Head of caudate nucleus (tissue), 42 donors: ENCODE results near the gene RPRD1A.
"Not testable (repeated sequence)": the region's sequence is repeated elsewhere in the genome, so short reads cannot be mapped to it uniquely, and the experiment has no call there.

Experiments
- DNase-seq, 42 donors: peaks; one replicate each; pipeline versions ENCODE4 v3.0.0 to v3.0.0-alpha.2; 2020 to 2021; ENCODE audit warnings: mixed read lengths in 7 of 42
- intact Hi-C: fragments of 100-400 bp; cut with DNase I; formaldehyde crosslinking; loops from one replicate; pipeline ENCODE4 v1.15.0; 2022

The RPRD1A gene

DNA sequence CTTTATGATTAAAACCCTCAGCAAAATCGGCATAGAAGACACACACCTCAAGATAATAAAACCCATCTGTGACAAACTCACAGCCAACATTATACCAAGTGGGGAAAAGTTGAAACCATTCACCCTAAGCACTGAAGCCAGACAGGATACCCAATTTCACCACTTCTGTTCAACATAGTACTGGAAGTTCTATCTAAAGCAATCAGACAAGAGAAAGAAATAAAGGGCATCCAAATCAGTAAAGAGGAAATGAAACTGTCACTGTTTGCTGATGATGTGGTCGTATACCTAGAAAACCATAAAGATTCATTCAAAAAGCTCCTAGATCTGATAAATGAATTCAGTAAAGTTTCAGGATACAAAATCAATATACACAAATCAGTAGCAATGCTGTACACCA lies 16.4 kb upstream of the RPRD1A start:
- intact Hi-C loops = no loop called here

GRCh38 chr18:36081118-36081517 lies 13.8 kb upstream of the RPRD1A start:
- DNase-seq, intact Hi-C loops: not testable (repeated sequence)

More for the DNA sequence above, 16.4 kb upstream of the RPRD1A start:
- DNase-seq = no peak

DNA sequence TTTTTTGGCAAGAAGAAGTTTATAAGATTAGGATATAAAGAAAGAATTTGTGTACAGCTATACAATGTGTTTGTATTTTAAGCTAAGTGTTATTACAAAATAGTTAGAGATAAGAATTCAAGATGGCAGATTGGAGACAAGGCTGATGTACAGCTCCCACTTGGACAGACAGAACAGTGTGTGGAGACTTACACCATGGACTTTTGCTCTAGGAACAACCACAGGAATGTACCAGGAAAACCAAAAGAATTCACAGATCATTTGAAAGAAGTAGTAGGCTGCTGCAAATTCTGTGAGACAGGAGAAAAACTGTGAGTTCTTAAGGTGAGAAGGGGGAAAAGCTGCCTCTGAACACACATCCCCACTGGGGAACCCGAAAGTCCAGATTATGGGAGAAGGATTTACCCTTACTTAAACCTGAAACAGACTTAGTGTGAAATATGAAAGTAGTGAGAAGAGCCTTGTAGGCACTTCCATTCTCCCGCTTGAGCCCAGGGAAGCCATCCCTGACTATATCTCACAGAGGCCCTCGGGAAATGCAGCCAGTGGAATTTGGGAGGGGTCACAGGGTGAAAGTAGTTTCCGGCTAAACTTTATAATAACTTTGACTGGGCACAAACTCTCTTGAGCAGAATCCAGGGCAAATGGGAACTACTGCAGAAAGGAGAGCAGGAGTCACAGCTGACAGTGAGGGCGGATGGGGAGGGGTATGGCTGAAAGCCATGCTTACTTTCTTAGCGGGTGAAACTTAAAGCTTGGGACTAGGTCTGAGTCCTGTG lies 11.6 kb upstream of the RPRD1A start:
- no peak for DNase-seq
- intact Hi-C loops = no loop called here

DNA sequence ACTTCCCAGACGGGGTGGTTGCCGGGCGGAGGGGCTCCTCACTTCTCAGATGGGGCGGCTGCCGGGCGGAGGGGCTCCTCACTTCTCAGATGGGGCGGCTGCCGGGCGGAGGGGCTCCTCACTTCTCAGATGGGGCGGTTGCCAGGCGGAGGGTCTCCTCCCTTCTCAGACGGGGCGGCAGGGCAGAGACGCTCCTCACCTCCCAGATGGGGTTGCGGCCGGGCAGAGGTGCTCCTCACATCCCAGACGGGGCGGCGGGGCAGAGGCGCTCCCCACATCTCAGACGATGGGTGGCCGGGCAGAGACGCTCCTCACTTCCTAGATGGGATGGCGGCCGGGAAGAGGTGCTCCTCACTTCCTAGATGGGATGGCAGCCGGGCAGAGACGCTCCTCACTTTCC lies 10.4 kb upstream of the RPRD1A start:
- DNase-seq, intact Hi-C loops: not testable (repeated sequence)

DNA sequence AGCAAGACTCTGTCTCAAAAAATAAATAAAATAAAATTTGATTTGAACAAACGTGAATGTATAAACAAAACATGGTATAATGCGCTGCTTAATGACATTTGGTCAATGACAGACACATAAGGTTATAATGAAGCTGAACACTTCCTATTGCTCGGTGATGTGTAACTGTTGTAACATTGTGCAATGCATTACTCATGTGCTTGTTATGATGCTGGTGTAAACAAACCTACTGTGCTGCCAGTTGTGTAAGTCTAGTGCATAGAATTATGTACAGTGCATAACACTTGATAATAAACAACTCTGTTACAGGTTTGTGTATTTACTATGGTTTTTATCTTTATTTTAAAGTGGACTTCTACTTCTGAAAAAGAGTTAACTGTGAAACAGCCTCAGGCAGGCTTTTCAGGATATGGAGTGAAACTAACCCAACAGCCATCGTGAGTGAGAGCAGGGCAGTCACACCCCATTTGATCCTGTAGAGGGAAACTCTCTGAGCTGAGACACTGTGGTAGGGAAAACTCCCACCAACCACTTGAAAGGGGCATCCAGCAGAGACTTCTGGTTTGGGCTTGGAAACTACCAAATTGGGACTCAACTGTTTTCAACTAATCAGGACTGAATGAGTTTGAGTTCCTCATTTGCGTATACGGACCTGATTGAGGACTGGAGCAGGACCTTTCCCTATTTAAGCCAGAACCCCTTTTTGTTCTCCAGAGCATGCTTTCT lies 8.7 kb upstream of the RPRD1A start:
- DNase-seq = no peak
- intact Hi-C loops = no loop called here

- DNase-seq = no peak
- intact Hi-C loops = no loop called here
Measured at GRCh38 chr18:36074435-36074834, 7.1 kb upstream of the RPRD1A start.

- intact Hi-C loops = no loop called here
- DNase-seq = no peak
Measured at GRCh38 chr18:36073676-36074075, 6.3 kb upstream of the RPRD1A start.

- intact Hi-C loops, DNase-seq: not testable (repeated sequence)
Measured at GRCh38 chr18:36072406-36072805, 5.0 kb upstream of the RPRD1A start.

GRCh38 chr18:36066686-36067054 lies 689 bp downstream of the RPRD1A start:
- intact Hi-C loops = loop anchor here (5.0 kb wide), 2 partner anchors 61 to 94 kb away; partner anchors contain the start of genes ELP2, RMP24 and SLC39A6
- no peak for DNase-seq

DNA sequence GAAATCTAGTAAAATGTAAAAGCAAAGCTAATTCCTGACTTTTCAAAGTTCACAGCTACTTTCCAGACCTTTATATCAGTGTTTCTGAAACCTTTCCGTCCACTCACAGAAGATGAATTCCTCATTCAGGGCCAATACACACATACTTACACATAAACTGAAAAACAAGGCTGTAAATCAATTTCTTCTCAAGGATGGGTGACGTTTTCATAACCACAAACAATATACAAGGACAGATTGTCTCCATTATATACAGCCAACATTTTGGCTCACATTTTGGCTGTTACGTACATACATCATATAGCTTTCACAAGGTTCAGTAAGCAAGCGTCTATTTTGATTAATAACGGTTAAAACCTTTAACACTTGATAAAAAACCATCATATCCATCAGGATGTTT lies 1.4 kb downstream of the RPRD1A start:
- no peak for DNase-seq
- intact Hi-C loops = loop anchor here (5.0 kb wide), 2 partner anchors 61 to 94 kb away; partner anchors contain the start of genes ELP2, RMP24 and SLC39A6

- intact Hi-C loops = loop anchor here (5.0 kb wide), 2 partner anchors 63 to 92 kb away; partner anchors contain the start of genes ELP2, RMP24 and SLC39A6
- not testable (repeated sequence) for DNase-seq
Measured at GRCh38 chr18:36064809-36065079, 2.6 kb downstream of the RPRD1A start.

DNA sequence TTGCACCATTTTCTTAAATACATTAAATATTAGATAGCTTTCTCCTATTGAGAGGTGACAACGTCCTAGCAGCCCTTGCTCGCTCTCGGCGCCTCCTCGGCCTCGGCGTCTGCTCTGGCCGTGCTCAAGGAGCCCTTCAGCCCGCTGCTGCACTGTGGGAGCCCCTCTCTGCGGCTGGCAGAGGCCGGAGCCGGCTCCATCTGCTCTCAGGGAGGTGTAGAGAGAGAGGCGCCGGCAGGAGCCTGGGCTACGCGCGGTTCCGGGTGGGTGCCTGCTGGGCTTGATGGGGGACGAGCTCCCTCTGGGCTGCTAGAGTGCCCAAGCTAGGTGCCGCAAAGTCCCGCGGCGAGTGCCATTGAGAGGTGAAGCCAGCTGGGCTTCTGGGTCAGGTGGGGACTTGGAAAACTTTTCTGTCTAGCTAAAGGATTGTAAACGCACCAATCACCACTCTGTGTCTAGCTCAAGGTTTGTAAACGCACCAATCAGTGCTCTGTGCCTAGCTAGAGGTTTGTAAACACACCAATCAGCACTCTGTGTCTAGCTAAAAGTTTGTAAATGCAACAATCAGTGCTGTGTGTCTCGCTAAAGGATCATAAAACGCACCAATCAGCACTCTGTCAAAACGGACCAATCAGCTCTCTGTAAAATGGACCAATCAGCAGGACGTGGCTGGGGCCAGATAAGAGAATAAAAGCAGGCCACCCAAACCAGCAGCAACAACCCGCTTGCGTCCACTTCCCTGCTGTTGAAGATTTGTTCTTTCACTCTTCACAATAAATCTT lies 3.1 kb downstream of the RPRD1A start:
- intact Hi-C loops = no loop called here

GRCh38 chr18:36058674-36059073 lies 8.7 kb downstream of the RPRD1A start:
- intact Hi-C loops = no loop called here
- DNase-seq = peak in 1 of 42 donors; percentile 13

More for the DNA sequence above, 3.1 kb downstream of the RPRD1A start:
- DNase-seq = no peak

GRCh38 chr18:36051760-36052159 lies 15.6 kb downstream of the RPRD1A start:
- intact Hi-C loops = no loop called here
- DNase-seq = no peak

DNA sequence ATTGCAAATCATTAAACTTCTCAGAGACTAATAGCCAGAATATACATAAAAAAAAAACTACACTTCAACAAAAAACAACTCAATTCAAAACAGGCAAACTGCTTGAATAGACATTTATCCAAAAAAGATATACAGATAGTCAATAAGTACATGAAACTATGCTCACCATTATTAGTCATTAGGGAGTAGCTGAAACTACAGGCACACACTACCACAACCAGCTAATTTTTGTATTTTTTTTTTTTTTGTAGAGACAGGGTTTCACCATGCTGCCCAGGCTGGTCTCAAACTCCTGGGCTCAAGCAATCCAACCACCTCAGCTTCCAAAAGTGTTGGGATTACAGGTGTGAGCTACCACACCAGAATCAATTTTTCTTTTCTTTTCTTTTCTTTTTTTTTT lies 16.9 kb downstream of the RPRD1A start:
- DNase-seq = no peak
- intact Hi-C loops = no loop called here

- intact Hi-C loops = no loop called here
- DNase-seq = no peak
Measured at GRCh38 chr18:36047521-36047920, 19.8 kb downstream of the RPRD1A start.

- no peak for DNase-seq
- intact Hi-C loops = no loop called here
Measured at GRCh38 chr18:36046898-36047297, 20.5 kb downstream of the RPRD1A start.

GRCh38 chr18:36045241-36045991 lies 21.9 kb downstream of the RPRD1A start:
- intact Hi-C loops = no loop called here
- no peak for DNase-seq

DNA sequence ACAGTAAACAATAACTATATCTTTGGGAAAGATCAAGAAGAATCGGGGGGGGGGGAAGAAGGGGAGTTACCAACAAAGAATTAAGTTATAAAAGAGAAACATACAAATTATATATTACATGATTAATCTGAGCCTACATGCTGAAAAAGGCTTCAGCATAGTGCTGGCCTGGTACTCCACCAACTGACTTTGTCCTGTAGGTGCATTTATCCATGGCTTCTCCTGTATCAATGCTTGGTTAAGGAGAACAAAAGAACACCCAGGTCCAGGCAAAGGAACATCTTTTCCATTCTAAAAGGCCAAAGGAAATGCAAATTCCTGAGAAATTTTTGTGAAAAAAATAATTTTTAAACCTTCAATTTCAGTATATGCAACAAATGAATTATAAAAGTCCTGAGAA lies 24.2 kb downstream of the RPRD1A start:
- intact Hi-C loops = no loop called here
- DNase-seq = no peak
